ENCODE data around the gene NEXN.

DNA sequence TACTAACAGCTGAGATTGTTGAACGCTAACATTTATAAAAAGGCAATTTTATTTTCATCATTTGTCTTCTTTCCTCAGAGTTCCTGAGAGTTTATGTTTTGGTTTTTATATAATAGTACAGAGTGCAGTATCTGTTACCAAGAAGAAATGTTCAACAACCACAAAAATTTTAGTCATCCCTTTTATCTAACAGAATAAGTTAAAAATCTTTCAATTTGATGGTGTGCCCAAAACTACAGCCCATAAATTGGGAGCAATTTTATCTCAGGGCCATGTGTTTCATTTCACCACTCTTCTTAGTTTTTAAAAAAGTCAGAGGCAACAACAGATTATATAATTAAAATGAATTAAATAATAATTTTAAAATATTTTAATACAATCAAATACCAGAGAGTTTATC, 37.1 kb downstream of the NEXN start:
- TF ChIP-seq, protein P1, sequence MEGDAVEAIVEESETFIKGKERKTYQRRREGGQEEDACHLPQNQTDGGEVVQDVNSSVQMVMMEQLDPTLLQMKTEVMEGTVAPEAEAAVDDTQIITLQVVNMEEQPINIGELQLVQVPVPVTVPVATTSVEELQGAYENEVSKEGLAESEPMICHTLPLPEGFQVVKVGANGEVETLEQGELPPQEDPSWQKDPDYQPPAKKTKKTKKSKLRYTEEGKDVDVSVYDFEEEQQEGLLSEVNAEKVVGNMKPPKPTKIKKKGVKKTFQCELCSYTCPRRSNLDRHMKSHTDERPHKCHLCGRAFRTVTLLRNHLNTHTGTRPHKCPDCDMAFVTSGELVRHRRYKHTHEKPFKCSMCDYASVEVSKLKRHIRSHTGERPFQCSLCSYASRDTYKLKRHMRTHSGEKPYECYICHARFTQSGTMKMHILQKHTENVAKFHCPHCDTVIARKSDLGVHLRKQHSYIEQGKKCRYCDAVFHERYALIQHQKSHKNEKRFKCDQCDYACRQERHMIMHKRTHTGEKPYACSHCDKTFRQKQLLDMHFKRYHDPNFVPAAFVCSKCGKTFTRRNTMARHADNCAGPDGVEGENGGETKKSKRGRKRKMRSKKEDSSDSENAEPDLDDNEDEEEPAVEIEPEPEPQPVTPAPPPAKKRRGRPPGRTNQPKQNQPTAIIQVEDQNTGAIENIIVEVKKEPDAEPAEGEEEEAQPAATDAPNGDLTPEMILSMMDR (IDR thresholded peaks at IDR 0.05; ENCODE audit: insufficient read depth, low read length, poor library complexity, severe bottlenecking) = no peak
- TF ChIP-seq EZH2phosphoT487 (conservative IDR thresholded peaks at IDR 0.05; ENCODE audit: low read length) = no peak
